Prostate gland (tissue), 2 donors: ENCODE measurements around the gene NANP. TPM values are rescaled to one million over a fixed set of nuclear protein-coding genes. Genes with fewer than 3 reads are reported as not detected.
"Not testable (repeated sequence)": the region's sequence is repeated elsewhere in the genome, so short reads cannot be mapped to it uniquely, and the experiment has no call there.

Source experiments
- DNase-seq: peaks from one replicate; pipeline ENCODE4 v3.0.0-alpha.2; 2019; ENCODE audit warnings: low spot score
- H3K27ac ChIP-seq, 2 donors: fragments of 200-600 bp; sonication (generic); 2 replicates each; pipeline ENCODE4 v1.5.1; 2017 to 2019
- H3K27me3 ChIP-seq: fragments of 200-600 bp; sonication (generic); replicated peaks from 2 replicates; pipeline ENCODE4 v1.5.1; 2019; ENCODE audit not compliant: insufficient read depth
- H3K36me3 ChIP-seq, 2 donors: fragments of 200-600 bp; sonication (generic); 1 replicate in 1 of 2; 2 replicates in 1 of 2; pipeline versions ENCODE4 v1.5.1 to v1.8.1; 2017 to 2019
- H3K4me1 ChIP-seq: fragments of 200-600 bp; sonication (generic); replicated peaks from 2 replicates; pipeline ENCODE4 v1.5.1; 2019
- H3K4me3 ChIP-seq, 2 donors: fragments of 200-600 bp; sonication (generic); 2 replicates each; pipeline ENCODE4 v1.5.1; 2017 to 2019
- H3K9me3 ChIP-seq: fragments of 200-600 bp; sonication (generic); 2 replicates; pipeline ENCODE4 v1.5.1; 2017
- POLR2A ChIP-seq: fragments of 450-650 bp; IDR thresholded peaks from one replicate; pipeline ENCODE4 v1.6.1; 2016; ENCODE audit warnings: antibody characterized with exemption, mild to moderate bottlenecking
- POLR2AphosphoS5 ChIP-seq: sonication (generic); formaldehyde crosslinking; IDR thresholded peaks from one replicate; pipeline ENCODE4 v1.6.1; 2017; ENCODE audit warnings: antibody characterized with exemption
- WGBS: methylation state at CpG from one replicate; pipeline ENCODE4 v1.1.5; 2018; 5-methylcytosine and 5-hydroxymethylcytosine counted together
- intact Hi-C: fragments of 100-400 bp; cut with DNase I; formaldehyde crosslinking; loops from one replicate; pipeline ENCODE4 v1.14.2; 2022
- total RNA-seq, 2 donors: library from RNA; depleted of rRNA; stranded (reverse); fragments of >200 nt; gene quantifications; one replicate each; pipeline ENCODE4 v1.1.0, GENCODE V29; 2016
- TF ChIP-seq, protein P1 (sequence below), 4 experiments: fragments of 200-600 bp in 2 of 4; fragments of 450-650 bp in 2 of 4; sonication (generic) in 2 of 4; IDR thresholded peaks; 1 replicate in 3 of 4; 2 replicates in 1 of 4; pipeline ENCODE4 v1.5.1; 2016 to 2019; ENCODE audit warnings: antibody characterized with exemption in 4 of 4, mild to moderate bottlenecking in 2 of 4, moderate library complexity in 2 of 4

The NANP gene
- total RNA-seq, 2 donors from 2014 or later: 4.0 to 5.3 TPM

DNA sequence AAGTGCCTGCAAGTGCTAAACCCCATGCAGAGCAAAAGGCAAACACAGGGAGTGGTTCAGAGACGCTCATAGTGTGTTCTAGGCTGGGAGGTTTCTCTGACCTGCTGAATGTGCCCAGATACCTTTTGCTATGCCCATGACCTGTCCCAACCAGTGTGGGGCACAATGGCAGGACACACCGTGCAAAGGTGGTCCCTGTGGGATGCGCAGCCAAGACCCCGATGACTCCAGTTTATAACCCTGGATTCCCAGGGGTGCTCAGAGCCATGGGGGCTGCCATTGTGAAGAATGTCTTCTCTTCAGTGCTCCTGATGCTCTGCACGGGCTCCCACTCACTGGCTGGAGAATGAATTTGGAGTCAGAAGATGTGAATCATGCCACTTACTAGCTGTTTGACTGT, 36.3 kb downstream of the NANP start:
- no peak overlapping the region for H3K27ac ChIP-seq
- no peak for DNase-seq
- H3K9me3 ChIP-seq: no peaks in the 10 kb centered on the region
- TF ChIP-seq POLR2A (no peak), POLR2AphosphoS5 (no peak)
- TF ChIP-seq, protein P1, sequence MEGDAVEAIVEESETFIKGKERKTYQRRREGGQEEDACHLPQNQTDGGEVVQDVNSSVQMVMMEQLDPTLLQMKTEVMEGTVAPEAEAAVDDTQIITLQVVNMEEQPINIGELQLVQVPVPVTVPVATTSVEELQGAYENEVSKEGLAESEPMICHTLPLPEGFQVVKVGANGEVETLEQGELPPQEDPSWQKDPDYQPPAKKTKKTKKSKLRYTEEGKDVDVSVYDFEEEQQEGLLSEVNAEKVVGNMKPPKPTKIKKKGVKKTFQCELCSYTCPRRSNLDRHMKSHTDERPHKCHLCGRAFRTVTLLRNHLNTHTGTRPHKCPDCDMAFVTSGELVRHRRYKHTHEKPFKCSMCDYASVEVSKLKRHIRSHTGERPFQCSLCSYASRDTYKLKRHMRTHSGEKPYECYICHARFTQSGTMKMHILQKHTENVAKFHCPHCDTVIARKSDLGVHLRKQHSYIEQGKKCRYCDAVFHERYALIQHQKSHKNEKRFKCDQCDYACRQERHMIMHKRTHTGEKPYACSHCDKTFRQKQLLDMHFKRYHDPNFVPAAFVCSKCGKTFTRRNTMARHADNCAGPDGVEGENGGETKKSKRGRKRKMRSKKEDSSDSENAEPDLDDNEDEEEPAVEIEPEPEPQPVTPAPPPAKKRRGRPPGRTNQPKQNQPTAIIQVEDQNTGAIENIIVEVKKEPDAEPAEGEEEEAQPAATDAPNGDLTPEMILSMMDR (IDR thresholded peaks at IDR 0.05): no peak
- no peaks in the 10 kb centered on the region for H3K27me3 ChIP-seq
- no peaks in the 10 kb centered on the region for H3K4me1 ChIP-seq
- H3K4me3 ChIP-seq: no peak overlapping the region
- no peaks in the 10 kb centered on the region for H3K36me3 ChIP-seq
- intact Hi-C loops: no loop called here
- WGBS: 93% methylated on average over 5 of the region's 5 CpGs

DNA sequence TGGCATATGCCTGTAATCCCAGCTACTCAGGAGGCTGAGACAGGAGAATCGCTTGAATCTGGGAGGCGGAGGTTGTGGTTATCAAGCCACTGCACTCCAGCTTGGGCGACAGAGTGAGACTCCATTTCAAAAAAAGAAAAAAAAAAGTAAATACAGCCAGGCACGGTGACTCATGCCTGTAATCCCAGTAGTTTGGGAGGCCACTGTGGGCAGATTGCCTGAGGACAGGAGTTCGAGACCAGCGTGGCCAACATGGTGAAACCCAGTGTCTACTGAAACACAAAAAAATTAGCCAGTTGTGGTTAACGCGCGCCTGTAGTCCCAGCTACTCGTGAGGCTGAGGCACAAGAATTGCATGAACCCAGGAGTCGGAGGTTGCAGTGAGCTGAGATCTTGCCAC, 36.9 kb downstream of the NANP start:
- H3K9me3 ChIP-seq: no peaks in the 10 kb centered on the region
- intact Hi-C loops: no loop called here
- WGBS: 83% methylated on average over 11 of the region's 11 CpGs

DNA sequence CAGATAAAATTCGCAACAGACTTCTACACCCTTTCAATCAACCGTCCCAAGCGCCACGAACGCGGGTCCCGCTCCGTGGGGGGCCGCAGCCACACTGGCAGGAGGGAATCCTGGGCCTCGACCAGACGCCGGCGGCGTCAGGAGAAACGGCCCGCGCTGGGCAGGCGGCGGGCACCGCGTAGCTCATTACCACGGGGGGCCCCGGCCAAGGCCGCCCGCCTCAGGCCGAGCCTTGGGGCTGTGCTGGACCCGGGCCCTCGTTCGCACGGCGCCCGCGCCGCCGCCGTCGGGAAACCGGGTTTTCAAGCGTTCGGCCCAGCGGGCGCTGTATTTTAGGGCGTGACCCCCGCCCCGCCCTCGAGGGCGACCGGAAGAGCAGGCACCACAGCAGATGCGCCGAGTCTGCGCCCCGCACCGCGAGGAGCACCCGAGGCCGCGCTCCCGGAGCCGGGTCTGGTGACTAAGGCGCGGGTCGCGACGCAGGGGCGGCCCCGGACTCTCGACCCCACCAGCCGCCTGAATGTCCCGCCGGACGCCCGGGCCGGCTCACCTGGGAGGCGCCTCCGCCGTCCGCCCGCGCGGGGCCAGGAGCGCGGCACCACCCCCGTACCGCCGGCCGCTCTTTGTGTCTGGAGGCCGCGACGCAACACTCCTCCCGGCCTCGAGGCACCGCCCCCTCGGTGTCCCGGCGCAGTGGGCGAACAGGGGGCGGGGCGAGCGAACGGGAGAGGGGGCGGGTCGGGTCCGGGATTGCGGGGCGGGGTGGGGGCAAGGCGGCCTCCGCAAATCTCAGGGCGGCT, 38.7 kb downstream of the NANP start, which contains the start of gene NINL:
TSS of gene NINL (minus strand) at position 627 of the 800 bp plus-strand sequence. CDS start 58,944 bp downstream, outside the sequence.
- Histone ChIP-seq H3K36me3 (no peaks in the 10 kb centered on the region), H3K4me1 (no peaks in the 10 kb centered on the region), H3K9me3 (no peaks in the 10 kb centered on the region), H3K27me3 (no peaks in the 10 kb centered on the region), H3K4me3 (peak within 1 kb of the TSS; percentile 68 to 77), H3K27ac (peak within 1 kb of the TSS; percentile 74 to 78)
- intact Hi-C loops: no loop called here
- DNase-seq: peak; percentile 49
- under 1% methylated on average over 50 of the region's 108 CpGs for WGBS
- TF ChIP-seq POLR2AphosphoS5 (peak; percentile 20), POLR2A (peak; percentile 60)
- TF ChIP-seq, protein P1 (IDR thresholded peaks at IDR 0.05): no peak

More for the DNA sequence above, 36.9 kb downstream of the NANP start:
- TF ChIP-seq POLR2AphosphoS5: no peak
- TF ChIP-seq POLR2A: no peak
- TF ChIP-seq, protein P1 (IDR thresholded peaks at IDR 0.05): no peak
- no peak for DNase-seq
- Histone ChIP-seq H3K4me1 (no peaks in the 10 kb centered on the region), H3K4me3 (no peak overlapping the region), H3K27ac (no peak overlapping the region), H3K36me3 (no peaks in the 10 kb centered on the region), H3K27me3 (no peaks in the 10 kb centered on the region)

DNA sequence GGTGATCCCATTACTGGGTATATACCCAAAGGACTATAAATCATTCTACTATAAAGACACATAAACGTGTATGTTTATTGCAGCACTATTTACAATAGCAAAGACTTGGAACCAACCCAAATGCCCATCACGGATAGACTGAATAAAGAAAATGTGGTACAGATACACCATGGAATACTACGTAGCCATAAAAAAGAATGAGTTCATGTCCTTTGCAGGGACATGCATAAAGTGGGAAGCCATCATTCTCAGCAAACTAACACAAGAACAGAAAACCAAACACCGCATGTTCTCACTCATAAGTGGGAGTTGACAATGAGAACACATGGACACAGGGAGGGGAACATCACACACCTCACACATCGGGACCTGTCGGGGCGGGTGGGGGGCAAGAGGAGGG, 40.2 kb downstream of the NANP start:
- H3K36me3 ChIP-seq, H3K4me1 ChIP-seq, intact Hi-C loops, DNase-seq, H3K9me3 ChIP-seq, H3K27me3 ChIP-seq, H3K4me3 ChIP-seq, H3K27ac ChIP-seq: not testable (repeated sequence)
- 73% methylated on average over 7 of the region's 7 CpGs for WGBS

DNA sequence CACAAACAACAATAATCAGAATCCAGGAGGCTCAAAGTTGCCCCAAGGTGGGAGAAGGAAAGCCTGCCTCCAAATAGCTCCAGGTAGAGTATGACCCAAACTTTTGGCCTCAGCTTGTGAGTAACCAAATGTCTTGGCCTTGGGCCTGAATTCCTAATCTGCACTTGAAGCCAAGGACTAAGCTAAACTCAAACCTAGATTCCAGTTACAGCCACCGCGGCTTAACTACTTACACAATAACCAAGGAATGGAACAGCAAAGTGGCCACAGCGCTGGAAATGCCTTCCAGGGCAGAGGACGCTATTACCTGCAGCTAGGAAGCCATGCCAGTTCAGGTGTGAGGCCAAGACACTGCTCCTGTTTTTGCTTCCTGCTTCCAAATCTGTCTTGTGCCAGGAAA, 43.1 kb downstream of the NANP start:
- Histone ChIP-seq H3K4me1 (no peaks in the 10 kb centered on the region), H3K27ac (no peak overlapping the region), H3K27me3 (no peaks in the 10 kb centered on the region), H3K4me3 (no peak overlapping the region), H3K36me3 (no peaks in the 10 kb centered on the region), H3K9me3 (no peaks in the 10 kb centered on the region)
- TF ChIP-seq, protein P1 (IDR thresholded peaks at IDR 0.05): no peak
- TF ChIP-seq POLR2AphosphoS5 (no peak), POLR2A (no peak)
- intact Hi-C loops: no loop called here
- DNase-seq: no peak
- WGBS: 44% methylated on average over 4 of the region's 4 CpGs
